ENCODE results near the gene PPM1H.

PPM1H gene

DNA sequence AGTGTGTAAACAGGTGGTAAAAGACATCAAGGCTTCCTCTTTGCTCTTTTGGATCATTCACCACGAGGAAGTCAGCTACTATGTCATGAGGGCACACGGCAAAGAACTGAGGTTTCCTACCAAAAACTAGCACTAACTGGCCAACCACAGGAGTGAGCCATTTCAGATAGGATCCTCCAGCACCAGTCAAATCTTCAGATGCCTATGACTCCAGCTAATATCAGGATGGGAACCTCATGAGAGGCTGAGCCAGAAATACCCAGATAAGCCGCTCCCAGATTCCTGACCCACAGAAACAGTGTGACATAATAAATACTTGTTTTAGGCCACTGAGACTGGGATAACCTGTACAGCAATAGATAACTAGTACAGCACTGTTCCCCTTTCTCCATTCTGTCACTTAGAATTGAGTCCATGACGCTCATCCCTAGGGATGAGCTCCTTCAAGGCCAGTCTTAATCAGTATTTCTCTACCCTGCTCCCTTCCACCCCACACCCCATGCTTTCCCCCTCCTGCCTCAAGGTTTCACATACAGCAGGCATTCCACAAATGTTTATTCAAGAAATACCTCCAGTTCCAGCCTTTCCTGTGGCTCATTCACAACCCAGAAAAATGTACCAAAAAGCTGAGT lies 68.4 kb downstream of the PPM1H start:
- peak; percentile 50 for DNase-seq

DNA sequence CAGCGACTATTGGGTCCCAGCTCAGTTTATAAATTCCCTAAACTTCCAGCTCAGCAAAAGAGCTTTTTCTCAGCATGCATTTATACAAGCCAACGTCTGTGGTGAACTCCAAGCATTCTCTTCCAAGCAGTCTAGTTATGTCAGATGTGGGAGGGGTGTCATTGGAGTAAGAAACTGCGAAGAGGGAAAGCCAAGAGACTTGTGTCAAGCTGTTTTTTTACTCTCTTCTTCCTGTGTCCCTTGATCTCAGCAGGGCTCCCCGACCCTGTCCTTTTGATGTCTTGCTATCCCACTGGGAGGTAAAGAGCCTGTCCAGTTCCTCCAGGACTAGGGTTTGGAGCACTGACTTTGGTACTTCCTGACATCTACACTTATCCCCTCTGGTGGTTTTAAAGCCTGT lies 69.0 kb downstream of the PPM1H start:
- no peak for DNase-seq

DNA sequence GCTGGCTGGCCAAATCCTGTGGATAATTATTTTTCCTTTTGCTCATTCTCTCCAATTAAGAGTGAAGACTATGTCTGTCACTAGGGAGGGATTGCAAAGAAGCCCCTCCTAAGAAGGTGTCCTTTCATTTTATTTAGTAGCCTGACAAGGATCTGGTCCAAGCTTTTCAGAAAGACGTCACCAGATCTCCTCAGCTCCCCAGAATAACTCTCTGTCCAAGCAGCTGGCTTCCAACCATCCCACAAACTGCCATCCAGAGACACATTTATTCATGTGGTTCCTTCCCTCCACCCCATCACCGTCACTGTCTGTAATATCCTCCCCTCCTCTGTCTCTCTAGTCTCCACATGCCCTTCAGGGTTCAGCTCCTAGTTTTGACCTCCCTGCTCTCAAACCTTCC lies 69.9 kb downstream of the PPM1H start:
- no peak for DNase-seq

DNA sequence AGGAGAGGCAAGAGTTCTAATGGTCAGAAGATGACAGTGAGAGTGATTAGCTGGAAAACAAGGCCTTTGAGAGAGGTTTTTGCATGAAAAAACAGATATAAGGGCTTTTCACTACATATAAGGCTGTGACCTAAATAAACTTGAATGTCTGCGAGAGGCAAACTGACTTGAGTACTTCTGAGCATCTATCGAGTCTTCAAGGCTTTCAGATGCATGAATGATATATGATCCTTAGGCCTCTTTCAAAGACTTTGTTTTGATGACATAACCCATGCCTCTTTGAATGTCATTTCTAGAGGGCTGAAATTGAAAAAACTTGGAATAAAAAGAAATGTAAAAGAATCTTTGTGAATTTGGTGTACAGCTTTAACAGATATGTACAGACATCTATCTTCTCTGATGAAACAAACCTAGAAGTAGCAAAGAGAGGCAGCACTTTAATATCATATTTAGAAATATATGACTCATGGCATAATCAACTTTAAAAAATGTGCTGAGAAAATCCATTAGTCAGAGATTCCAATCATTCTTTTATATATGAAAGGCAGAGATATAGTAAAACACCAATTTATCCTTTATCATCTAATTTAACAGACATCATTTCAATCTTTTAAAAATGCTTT lies 72.6 kb downstream of the PPM1H start:
- DNase-seq: peak; percentile 25

DNA sequence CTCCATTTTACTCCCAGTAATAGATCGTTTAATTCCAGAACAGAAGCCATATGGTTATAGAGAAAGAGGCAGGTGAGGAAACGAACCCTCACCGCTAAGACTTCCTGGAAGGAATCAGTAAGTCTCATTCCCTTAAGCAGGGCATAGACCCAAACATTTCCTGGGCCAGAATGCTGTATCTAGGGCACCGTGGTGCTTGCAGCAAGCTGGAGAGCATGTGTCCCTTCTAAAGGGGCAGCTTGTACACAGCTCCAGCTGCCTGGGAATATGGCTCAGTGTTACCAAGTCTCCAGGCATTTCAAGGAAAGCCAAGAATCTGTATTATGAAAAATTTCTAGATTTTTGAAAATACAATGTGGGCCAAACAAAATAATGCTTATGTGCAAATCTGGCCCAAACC lies 73.4 kb downstream of the PPM1H start:
- DNase-seq: no peak

DNA sequence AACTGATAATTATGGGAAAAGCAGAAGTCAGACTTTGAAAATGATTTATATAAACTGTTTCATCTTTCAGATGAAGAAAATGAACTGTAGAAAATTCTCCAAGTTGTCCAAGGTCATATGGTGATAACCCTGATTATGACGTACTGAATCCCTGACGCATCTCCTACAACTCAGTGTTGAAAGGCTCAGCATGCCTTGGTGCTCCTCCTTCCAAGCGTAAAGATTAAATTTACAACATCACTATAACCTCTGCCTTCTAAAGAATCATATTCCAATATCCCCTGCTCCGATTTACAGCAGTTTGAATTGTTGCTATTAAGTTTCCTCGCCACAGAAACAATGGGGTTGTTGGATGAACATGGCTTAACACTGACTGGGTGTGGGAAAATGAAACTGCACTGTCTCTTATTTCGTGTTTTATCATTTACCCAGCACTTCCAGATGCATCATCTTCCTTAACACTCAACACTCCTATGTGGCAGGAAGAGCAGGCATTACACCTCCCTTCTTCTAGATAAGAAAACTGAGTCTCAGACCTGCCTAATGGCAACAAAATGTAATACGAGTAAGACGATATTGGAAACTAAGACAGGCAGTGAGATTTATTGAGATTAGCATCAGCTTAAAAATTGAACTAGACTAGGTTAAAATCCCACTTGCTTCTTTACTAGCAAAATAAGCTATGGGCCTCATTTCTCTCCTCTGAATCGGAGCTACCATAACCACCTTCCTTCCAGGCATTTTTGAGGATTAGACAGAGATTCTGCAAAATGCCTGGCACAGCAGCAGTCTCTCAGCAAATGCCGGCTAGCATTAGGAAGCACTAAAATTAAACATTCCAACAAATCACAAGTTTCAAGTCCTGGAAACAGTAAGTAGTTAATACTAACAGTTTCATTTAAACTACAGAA lies 74.2 kb downstream of the PPM1H start:
- no peak for DNase-seq

DNA sequence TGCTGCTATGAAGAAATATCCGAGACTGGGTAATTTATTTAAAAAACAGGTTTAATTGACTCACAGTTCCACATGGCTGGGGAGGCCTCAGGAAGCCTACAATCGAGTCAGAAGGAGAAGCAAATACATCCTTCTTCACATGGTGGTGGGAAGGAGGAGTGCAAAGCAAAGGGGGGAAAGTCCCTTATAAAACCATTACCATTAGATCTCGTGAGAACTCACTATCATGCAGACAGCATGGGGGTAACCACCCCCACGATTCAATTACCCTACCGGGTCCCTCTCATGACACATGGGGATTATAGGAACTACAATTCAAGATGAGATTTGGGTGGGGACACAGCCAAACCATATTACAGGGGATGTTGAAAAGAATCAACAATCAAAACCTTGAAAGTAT lies 74.9 kb downstream of the PPM1H start:
- no peak for DNase-seq

DNA sequence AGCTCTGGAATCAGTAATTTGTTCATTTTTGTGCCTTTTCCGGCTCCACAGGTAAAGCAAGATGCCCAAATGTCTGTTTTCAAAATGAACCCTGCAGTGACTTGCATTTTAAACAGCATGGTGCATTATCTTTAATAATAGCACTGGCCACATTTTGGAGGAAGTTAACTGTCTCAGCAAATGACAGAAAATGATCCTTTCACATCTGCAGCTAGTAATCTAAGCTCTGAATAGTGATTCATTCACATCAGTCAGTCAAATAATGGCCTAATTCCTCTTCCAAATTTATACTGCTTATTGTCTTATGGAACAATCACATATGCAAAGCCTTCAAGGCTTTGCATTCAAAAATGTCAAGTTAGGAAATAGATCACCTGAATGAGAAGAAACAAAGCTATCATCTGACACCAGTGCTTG lies 75.6 kb downstream of the PPM1H start:
- DNase-seq: peak; percentile 71

DNA sequence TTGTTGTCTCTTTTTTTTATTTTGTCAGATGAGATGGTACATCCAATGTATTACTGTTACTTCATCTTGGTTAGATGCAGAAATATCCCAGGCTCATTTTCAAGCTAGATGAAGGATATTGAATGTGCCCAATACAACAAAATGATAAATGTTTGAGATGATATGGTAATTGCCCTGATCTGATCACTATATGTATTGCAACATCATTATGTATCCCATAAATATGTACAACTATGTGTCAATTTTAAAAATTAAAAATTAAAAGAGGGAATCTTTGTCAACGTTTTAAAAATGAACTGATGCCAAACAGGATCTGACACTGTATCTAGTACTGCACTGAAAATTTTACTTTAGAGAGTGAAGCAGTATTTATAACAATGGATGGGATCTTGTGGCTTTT lies 78.5 kb downstream of the PPM1H start:
- DNase-seq: no peak

DNA sequence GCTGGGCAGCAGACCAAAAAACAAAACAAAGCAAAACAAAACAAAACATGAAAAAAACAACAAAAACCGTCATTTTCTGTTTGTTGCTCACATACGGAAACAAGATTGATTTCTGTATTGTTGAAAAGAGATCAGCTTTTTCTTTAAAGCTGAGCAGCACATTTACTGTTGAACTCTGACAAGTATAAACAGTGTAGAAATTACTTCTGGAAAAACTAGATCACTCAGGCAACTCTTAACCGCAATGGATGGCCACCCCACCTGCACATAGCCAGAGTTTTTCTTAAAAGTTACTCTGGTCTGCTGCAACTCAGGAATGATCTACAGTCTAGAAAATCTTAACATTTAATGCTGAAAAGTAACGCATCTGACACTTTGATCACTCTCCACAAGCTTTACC lies 80.9 kb downstream of the PPM1H start:
- no peak for DNase-seq

DNA sequence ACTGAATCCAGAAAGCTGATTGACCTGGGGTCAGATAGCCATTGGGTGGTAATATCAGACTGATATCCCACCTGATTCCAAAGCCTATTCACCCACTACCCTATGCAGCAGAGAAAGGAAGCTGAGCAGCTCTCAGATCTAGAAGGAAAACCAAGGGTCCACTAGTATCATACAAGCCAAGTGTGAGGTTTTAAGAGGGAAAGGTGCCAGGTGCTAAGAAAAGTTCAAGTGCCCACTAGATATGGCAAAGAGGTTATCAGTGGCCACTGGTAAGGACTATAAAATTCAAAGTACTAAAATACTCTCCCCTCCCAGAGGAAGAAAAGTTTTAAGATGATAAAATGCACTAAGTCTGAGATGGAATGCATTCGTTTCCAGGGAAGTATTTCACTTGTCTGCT lies 85.6 kb downstream of the PPM1H start:
- no peak for DNase-seq

DNA sequence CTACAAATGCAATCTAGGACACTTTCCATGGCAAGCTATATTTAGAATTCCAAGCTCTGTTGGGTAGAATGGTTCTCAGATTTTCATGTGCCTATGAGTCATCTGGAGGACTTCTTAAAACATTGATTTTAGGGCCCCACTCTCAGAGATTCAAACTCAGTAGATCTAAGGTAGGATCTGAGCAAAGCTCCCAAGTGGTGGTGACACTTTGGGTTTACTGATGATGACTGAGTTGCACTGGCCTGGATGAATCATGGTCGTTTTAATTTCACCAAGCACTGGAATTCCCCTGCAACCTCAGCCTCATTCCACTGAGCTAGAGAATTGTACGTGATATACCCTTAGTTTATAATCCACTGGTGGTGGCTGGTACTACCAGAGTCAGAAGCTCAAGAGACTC lies 86.5 kb downstream of the PPM1H start:
- no peak for DNase-seq

DNA sequence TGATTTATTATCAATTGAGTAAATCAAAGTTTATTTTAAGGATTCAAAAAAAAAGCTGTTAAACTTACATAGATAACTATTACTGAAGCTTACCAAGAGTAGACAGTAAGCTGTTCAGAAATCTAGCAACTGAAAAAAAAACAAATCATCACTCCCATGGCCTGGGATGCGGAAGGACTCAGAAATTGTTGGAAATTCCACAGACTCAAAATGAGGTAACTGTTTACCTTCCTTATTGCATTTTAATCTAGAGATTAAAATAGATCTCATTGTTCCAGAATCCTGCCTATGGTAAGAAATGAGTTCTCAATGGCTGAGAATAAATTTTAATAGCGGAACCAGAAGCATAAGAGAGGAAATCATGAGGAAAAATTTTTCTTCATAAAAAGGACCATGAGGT lies 87.2 kb downstream of the PPM1H start:
- no peak for DNase-seq

DNA sequence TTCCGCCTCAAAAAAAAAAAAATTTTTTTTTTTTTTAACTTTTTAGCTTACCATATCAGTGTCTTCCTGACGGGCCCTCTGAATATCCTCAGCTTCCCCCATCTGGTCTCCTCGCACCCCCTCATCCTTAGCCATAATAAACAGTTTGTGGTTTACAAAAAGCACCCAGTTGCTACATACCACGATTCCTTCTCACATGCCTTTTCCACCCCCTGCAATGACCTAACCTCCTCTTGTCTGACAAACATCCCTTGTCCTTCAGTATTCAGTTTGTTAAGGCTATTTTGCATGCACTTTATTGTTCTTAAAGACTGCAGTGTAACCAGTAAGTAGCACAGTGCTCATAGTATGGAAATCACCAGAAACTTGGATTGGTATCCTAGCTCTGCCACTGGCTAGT lies 88.5 kb downstream of the PPM1H start:
- DNase-seq: peak; percentile 66

DNA sequence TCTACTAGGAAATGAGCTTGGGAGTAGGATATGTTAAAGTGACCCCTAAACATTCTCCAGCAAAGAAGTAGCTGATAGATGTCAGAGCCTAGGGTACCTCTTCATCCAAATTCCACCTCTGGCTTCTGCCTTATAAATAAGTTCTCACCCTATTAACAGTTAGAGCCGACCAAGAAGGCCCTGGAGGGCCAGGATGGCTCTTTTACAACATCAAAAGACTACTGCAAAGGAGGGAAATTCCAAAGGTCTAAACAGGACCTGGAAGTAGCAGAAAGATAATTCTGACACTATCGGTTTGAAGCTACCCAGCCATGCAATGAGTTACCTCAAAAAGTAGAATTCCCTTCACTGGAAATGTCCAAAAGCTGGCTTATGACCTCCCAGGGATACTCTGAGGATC lies 90.0 kb downstream of the PPM1H start:
- DNase-seq: no peak

DNA sequence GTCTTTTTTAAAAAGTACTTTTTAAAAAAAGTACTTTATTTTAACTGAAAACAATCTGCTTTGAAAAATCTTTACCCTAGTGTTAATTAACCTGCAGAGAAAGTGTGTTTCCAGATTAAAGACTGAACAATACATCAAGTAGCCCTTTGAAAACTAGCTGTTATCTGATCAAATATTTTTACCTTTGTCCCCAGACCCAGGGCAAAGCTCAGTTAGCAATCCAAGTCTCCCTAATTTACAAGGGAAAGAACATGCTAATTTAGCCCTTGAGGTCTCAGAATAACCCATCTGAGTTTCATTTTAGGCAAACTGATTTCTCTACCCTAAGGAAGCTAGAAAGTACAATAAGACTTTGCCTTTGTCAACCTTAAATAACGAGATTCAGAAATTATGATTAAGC lies 91.2 kb downstream of the PPM1H start:
- DNase-seq: no peak

DNA sequence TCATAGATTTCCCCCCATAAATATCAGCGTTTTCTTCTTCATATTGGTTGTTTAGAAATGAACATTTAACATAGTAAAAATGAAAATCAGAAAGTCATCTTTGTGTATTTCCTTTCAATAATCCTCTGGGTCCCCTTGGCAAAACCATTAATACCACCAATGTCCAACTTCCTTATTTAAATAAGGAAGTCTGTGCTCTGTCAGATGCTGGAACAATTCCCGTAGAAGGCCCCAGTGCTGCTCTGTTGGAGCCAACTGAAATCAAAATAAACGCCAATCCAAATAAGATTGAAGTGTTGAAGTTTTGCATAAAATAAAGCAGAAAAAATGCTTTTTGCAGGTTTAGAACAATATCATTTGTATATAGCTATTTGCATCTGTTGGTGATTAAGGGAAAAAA lies 93.1 kb downstream of the PPM1H start:
- DNase-seq: peak; percentile 73

DNA sequence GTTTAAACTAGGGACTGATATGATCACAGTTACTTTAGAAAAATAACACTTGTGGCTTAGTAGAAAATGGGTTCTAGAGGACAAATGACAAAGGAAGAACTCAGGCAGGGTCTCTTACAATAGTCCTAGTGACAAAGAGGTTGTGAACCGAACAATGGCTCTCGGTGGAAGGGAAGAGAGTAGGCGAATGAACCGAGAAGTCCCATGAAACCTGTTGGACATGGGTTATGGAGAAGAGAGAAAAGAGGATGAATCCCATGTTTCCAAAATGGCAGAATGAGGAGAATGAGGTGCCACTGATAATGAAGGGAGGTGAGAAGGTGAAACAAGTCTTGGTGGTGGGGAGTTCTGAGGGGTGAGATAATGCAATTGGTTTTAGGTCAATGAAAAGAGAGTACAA lies 94.1 kb downstream of the PPM1H start:
- no peak for DNase-seq

DNA sequence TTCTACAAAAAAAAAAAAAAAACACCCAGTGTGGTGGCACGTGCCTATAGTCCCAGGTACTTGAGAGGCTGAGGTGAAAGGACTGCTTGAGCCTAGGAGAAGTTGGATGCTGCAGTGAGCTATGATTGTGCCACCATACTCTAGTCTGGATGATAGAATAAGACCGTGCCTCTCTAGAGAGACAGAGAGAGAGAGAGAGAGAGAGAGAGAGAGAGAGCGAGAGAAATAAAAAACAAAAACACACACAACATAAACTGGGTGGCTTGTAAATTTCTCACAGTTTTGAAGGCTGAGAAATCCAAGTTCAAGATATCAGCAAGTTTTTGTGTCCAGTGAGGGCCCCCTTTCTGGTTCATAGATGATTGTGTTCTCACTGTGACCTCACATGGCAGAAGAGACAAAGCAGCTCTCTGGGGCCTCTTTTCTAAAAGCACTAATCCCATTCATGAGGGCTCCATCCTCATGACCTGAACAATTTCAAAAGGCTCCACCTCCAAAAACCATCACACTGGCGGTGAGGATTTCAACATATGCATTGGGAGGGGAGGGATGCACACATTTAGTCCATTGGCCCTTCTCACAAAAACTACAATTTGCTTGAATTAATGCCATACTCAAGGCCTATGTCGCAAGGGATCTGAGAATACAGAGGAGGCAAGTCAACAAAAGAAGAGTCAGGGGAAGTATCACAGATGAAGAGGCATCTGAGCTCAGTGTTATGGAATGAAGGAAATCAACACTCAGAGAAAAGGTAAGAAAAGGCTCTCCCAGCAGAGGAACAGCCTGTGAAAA lies 94.9 kb downstream of the PPM1H start:
- peak; percentile 50 for DNase-seq

DNA sequence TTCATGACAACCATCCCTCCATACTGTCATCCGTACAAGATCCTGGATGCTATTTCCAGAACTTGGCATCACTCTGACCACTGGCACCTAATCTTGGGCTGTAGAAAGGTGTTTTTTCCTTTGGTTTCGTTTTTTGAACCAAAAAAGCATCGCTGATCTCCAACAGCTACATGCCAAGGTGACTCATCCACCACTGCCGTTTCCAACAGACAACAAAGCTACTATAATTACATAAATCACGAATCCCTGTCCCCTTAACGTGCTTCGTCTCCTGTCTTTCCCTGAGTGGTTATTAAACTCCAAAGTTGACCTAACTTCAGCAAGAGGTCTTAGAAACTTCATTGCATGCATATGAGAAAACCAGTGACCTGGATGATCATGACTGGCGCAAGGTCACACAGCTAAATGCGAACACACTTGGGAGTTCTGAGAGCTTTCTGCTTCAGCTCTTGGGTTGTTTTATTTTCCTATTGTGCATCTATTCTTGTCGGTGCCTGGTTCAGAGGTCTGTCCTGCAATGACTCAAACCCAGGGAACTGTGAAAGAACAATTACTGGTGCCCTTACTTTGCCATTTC lies 99.9 kb downstream of the PPM1H start:
- DNase-seq: no peak

DNA sequence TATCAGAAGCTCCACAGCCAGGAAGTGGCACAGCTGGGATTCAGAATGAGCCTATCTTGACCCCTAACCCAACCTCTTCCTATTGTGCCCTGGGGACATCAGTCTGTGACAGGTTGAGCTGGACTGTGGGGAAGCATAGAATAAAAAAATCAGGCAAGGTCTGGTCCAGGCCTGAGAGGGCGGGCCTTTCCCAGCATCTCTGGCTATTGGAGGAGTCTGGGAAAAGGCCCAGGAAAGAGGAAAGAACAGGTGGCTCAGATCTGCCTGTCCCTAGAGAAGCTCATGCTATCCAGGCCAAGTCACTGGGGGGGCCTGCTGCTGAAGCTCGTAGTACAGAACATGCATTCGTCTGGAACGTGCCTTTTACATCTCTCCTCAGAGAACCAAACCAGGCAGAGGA lies 100.5 kb downstream of the PPM1H start:
- DNase-seq: no peak

DNA sequence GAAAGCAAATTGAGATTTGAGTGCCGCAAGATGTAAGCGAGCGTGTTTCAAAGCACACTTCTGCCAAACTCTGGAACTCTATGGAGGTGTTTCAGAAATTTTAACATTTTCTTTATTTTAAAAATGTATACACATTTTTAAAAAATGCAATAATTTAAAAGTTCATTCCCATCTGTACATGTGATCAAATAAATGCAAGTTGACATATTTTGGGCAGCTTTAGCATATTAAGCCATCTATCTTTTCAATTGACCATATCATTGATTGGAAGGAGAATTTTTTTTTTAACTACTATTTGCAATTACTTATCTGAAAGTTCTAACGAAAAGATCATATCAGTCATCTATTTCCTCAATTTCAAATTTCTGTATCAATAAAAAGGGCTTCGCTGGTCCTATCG lies 101.3 kb downstream of the PPM1H start:
- DNase-seq: no peak

DNA sequence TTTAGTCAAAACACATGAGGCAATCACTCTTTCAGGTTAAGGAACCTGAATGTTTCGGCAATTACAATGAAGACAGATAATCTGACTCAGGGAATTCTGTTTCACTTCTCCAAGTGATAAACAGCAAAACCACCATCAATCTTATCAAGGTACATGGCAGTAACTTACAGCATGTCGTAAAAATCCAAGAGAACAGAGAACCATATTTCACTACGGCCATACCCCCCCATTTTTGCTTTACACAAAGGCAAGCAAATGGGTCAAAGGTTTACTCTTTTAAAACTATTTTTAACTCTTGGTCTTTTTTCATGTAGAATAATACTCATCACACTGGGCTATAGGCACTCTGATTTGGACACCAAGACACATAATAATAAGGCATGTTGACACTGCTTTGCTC lies 102.4 kb downstream of the PPM1H start:
- no peak for DNase-seq
